SK-MEL-5 (cell line): ENCODE results near the gene SMAD6. TPM values are rescaled to one million over a fixed set of nuclear protein-coding genes. Genes with fewer than 3 reads are reported as not detected.

ENCODE experiments used
- DNase-seq: peaks from one replicate; pipeline ENCODE4 v3.0.0-alpha.2; 2016; ENCODE audit warnings: low read depth, low spot score
- in situ Hi-C: cut with HindIII; loops from 2 replicates; pipeline ENCODE4 v1.10.0; 2016; ENCODE audit warnings: low sequenced_read_pairs, high pct_unique_total_duplicates, low pct_unique_long_range_greater_than_20kb
- total RNA-seq: library from RNA; depleted of rRNA; stranded (reverse); fragments of >200 nt; shearing (Covaris generic); gene quantifications from 2 replicates; pipeline ENCODE4 v1.2.3, GENCODE V29; 2014

The SMAD6 gene
- total RNA-seq, 1 experiment from 2014 or later: 4.6 TPM

- DNase-seq: no peak
- in situ Hi-C loops: no loop called here
These were observed 23.4 kb downstream of the SMAD6 start for GRCh38 chr15:66725464-66725785.

DNA sequence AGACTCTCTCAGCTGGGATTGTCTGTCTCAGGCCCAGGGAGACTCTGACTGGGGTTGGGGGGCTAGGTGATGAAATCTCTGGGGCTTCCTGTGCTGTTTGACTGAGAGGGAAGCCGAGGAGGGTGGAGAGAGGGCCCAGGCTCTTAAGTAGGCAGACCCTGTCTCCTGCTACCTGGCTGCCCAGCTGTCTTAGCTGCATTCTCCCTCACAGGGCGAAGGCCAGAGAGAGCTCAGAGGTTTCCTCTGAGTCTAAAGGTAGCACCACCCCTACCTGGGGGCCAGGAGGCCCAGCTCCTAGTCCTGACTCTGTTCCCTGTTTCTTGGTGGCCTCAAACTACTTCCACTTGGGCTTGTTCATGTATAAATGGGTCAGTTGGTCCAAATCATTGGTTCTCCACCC lies 24.4 kb downstream of the SMAD6 start:
- in situ Hi-C loops: no loop called here
- no peak for DNase-seq

DNA sequence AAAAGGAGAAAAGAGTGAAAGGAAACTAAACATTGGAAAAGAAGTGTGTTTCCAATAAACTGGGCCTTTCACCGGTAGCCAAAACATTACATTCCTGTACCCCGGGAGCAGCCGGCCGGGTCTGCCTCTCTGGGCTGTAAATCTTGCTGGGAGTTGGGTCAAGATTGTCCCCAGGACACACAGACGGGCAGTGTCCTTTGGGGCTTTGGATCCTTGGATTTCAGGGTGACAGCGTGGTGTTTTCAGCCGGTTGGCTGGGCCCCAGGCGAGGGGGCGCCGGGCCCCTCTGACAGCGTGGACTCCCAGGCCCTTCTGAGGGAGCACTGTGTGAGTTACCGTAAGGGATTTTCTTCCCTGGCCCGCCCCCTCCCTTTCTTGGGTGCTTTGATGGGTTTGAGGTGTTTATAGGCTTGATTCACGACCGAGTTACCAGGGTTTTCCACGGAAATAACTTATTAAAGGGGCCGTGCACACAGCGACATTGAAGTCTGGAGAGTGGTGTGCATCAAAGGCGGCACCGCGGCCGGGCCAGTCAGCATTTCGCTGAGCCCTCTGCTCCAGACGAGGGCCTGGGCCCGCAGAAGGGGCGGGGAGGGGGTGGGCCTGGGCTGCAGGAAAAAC lies 27.4 kb downstream of the SMAD6 start:
- no peak for DNase-seq
- in situ Hi-C loops: no loop called here

DNA sequence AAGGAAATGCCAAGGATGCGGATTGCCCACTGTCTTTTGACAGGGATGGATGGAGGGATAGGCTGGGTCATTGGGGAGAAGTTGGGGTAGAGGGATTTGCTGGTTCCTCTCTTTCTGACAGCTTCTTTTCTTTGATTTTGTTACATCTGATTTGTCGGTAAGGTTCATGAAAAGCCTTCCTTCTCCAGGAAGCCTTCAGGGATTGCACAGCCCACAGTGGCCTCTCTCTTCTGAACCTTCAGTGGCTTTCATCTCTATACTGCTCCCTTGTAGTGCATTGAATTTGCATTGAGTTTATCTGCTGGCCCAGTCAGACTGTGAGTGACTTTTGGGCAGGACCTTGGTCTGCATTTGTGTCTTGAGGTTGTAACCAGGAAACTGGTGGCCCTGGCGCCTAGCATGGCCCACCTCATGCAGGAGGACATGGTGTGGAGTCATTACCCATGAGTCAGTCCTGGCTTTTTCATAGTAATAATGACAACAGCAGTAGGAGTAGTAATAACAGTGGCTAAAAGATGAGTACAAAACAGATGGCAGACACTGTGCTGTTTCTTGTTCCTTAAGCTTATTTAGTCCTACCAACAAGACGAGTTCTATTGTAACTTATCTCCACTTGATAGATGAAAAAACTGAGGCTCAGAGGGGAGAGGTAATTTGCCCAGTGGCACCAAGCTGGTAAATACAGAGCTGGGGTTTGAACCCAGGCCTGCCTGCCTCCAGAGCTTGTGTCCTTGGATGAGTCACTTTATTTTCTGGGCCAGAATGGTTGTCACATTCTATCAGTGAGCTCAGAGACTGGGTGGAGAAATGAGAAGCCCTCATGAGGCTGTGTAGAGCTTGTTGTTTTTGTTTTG lies 28.4 kb downstream of the SMAD6 start:
- in situ Hi-C loops: no loop called here
- DNase-seq: no peak

DNA sequence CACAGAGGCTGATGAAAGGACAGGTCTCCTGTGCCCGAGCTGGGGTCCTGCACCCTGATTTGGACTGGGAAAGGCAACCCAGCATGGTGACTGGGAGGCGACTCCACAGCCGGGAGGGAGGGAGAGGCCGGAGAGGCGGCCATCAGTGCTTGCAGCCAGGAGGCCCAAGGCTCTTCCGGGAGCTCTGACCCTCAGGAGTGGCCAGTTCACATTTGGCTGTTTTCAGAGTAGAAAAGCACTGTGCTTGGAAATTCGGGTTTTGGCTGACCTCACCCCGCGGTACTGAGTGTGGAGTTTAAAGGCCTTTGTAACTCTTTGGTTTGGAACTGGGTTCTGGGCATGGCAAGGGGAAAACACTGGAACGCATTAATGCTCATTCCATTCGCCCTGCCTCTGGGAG lies 31.9 kb downstream of the SMAD6 start:
- DNase-seq: no peak
- in situ Hi-C loops: no loop called here

- in situ Hi-C loops: no loop called here
- no peak for DNase-seq
These were observed 33.2 kb downstream of the SMAD6 start for GRCh38 chr15:66734961-66735908.

GRCh38 chr15:66735909-66736305 lies 33.9 kb downstream of the SMAD6 start:
- in situ Hi-C loops: no loop called here
- DNase-seq: no peak

DNA sequence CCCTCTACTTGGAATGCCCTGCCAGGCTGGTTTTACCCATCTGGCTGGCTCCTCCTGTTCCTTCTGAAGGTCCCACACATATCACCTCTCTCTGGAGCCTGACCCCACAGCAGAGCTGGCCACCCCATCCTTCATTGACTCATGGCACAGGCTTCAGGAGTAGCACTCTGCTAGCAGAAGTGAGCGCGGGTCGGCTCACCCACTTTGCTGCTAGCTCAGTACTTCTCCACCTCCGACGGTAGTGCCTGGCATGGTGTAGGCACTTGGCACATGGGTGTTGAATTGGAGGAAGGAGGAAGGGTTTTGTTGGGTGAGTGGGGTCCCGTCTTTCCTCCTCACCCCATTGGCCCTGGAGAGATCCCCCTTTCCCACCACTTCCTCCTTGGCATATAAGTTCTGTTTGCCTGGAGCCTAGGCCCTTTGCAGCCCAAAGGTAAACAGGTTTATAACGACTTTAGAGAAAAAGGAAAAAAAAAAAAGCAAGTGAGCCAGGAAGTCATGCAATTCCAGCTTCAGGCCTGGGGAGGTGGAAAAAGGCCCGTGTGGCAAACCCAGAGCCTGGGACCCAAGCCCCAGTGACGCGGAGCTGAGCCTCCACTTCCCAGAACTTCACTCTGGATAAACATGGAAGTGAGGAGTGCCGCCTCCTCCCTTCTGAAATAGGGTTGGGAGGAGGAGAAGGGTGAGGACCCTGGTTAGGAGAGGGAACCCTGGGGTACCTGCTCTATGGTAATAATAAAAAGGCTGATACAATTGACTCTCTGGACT lies 35.4 kb downstream of the SMAD6 start:
- no peak for DNase-seq
- in situ Hi-C loops: no loop called here

DNA sequence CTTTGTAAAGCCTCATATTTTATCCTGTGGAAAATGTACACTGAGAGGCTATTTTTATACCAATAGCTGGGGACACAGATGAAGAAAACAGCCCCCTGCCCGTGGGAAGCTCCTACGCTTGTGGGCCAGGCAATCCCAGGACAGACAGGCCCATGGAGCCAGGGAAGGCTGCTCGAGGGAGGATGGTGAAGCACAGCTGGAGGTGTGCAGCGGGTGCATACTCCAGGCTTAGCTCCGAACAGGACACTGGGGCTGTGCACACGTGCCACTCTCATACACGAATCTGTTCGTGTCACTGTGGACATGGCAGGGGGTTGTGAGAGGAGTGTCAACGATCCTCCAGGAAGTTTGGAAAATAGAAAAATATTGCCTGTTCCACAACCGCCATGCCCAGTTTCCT lies 36.1 kb downstream of the SMAD6 start:
- in situ Hi-C loops: no loop called here
- DNase-seq: no peak

DNA sequence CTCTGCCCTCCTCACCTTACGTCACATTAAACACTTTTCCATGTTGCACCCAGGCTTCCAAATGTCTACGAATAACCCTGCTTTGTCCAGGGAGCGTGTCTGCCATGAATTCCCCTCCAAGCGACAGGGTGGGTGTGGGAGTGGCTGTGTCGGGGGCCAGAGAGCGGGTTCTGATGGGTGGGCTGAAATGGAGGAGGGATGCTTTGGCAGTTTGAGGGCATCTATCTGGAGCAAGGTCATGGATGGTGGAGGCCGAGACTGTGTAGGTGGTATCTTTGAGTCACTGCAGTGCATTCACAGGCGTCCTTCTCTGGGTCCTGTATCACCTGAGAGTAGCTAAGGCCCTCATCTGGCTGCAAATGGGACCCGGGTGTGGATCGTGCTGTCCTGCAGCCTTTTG lies 36.6 kb downstream of the SMAD6 start:
- in situ Hi-C loops: no loop called here
- no peak for DNase-seq

GRCh38 chr15:66739287-66739686 lies 37.3 kb downstream of the SMAD6 start:
- in situ Hi-C loops: no loop called here

GRCh38 chr15:66740802-66741201 lies 38.8 kb downstream of the SMAD6 start:
- DNase-seq: no peak
- in situ Hi-C loops: no loop called here

More at GRCh38 chr15:66739287-66739686, 37.3 kb downstream of the SMAD6 start:
- no peak for DNase-seq

GRCh38 chr15:66741646-66742045 lies 39.6 kb downstream of the SMAD6 start:
- in situ Hi-C loops: no loop called here
- DNase-seq: no peak

- no peak for DNase-seq
- in situ Hi-C loops: no loop called here
These were observed 40.2 kb downstream of the SMAD6 start for GRCh38 chr15:66742286-66742685.

DNA sequence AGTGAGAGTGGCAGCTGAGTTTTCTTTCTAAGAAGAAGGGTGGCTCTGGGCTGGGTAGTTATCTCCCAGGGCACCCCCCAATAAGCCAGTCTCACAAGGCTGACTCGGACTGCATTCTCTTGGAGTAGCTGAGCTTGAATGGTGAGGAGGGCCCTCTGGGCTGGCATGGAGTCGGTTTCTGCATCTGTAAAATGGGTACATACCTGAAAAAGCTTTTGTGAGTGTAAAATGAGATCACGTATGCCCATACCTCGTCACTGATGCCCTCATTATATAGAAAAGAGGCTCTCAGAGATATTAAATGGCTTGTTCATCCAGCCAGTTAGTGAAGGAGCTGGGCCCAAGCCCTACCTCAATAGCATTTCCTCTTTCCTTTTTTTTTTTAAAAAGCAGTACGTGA lies 41.2 kb downstream of the SMAD6 start:
- in situ Hi-C loops: no loop called here
- DNase-seq: no peak

- peak; percentile 15 for DNase-seq
- in situ Hi-C loops: no loop called here
These were observed 41.9 kb downstream of the SMAD6 start for GRCh38 chr15:66743703-66744536.
